HepG2 (cell line): ENCODE data around the gene PCYT2. TPM values are rescaled to one million over a fixed set of nuclear protein-coding genes. Genes with fewer than 3 reads are reported as not detected.

Experiments
- CHD4 ChIP-seq: fragments of 200-600 bp; sonication (generic); IDR thresholded peaks from 2 replicates; pipeline ENCODE4 v1.7.0; 2017; ENCODE audit warnings: mild to moderate bottlenecking, low read length, borderline replicate concordance
- DPF2 ChIP-seq: sonication (generic); formaldehyde crosslinking; IDR thresholded peaks from 2 replicates; pipeline ENCODE4 v1.4.0; 2020; ENCODE audit warnings: mild to moderate bottlenecking, low read depth, missing genetic modification reagents, borderline replicate concordance
- GATAD1 ChIP-seq: IDR thresholded peaks from 2 replicates; pipeline ENCODE4 v1.6.1; 2016; ENCODE audit warnings: missing genetic modification reagents, missing compliant biosample characterization
- IKZF4 ChIP-seq: sonication (generic); formaldehyde crosslinking; IDR thresholded peaks from 2 replicates; pipeline ENCODE4 v1.5.1; 2020; ENCODE audit warnings: borderline replicate concordance, mild to moderate bottlenecking, low read depth, missing genetic modification reagents; ENCODE audit errors: not compliant biosample characterization
- NFYB ChIP-seq: sonication (generic); formaldehyde crosslinking; IDR thresholded peaks from 2 replicates; pipeline ENCODE4 v1.4.0; 2020; ENCODE audit warnings: missing genetic modification reagents
- POLR2A ChIP-seq, 2 experiments: IDR thresholded peaks; 2 replicates each; pipeline ENCODE4 v1.6.1; 2011; ENCODE audit warnings: low read depth in 2 of 2, low read length in 2 of 2, mild to moderate bottlenecking in 1 of 2, moderate library complexity in 1 of 2; ENCODE audit not compliant: insufficient read depth in 1 of 2
- REPIN1 ChIP-seq: sonication (generic); formaldehyde crosslinking; IDR thresholded peaks from 2 replicates; pipeline ENCODE4 v1.8.0; 2022; ENCODE audit warnings: missing genetic modification reagents, low read depth, mild to moderate bottlenecking, borderline replicate concordance
- TARDBP ChIP-seq: sonication (generic); formaldehyde crosslinking; IDR thresholded peaks from 2 replicates; pipeline ENCODE4 v1.8.0; 2022; ENCODE audit warnings: mild to moderate bottlenecking, missing genetic modification reagents
- ZNF10 ChIP-seq: sonication (generic); formaldehyde crosslinking; IDR thresholded peaks from 2 replicates; pipeline ENCODE4 v1.4.0; 2020; ENCODE audit warnings: mild to moderate bottlenecking, low read depth, missing genetic modification reagents, borderline replicate concordance
- ZNF589 ChIP-seq: sonication (generic); formaldehyde crosslinking; conservative IDR thresholded peaks from 2 replicates; pipeline ENCODE4 v1.8.0; 2022; ENCODE audit warnings: mild to moderate bottlenecking, moderate library complexity, missing genetic modification reagents
- polyA plus RNA-seq, 8 experiments: library from polyadenylated mRNA; depleted of rRNA in 3 of 8; stranded (reverse) in 7 of 8; unstranded in 1 of 8; fragments of >200 nt; fragmentation: Illumina TruSeq in 4 of 8; extraction: Trizol in 4 of 8; gene quantifications; 2 replicates each; pipeline versions ENCODE4 v1.2.1 to v1.2.3, GENCODE V29; 2011 to 2016; ENCODE audit warnings: low read depth in 4 of 8, missing spikeins in 1 of 8, mixed read lengths in 1 of 8; ENCODE audit not compliant: insufficient read depth in 1 of 8
- total RNA-seq, 5 experiments: library from RNA; depleted of rRNA; stranded (reverse); fragments of >200 nt; fragmentation: Illumina TruSeq; extraction: Trizol; gene quantifications; 2 replicates each; pipeline ENCODE4 v1.2.3, GENCODE V29; 2016; ENCODE audit warnings: low read depth in 1 of 5
- TF ChIP-seq, protein P1 (sequence below): sonication (generic); formaldehyde crosslinking; IDR thresholded peaks from 2 replicates; pipeline ENCODE4 v1.9.0; 2021; ENCODE audit warnings: missing genetic modification reagents, mild to moderate bottlenecking, borderline replicate concordance
- TF ChIP-seq, protein P2 (sequence below): sonication (generic); formaldehyde crosslinking; IDR thresholded peaks from 2 replicates; pipeline ENCODE4 v1.8.1; 2022; ENCODE audit warnings: low read depth, mild to moderate bottlenecking, missing genetic modification reagents
- TF ChIP-seq, protein P3 (sequence below): IDR thresholded peaks from 2 replicates; pipeline ENCODE4 v1.6.1; 2016; ENCODE audit warnings: missing genetic modification reagents, missing compliant biosample characterization
- TF ChIP-seq, protein P4 (sequence below): sonication (generic); formaldehyde crosslinking; IDR thresholded peaks from 2 replicates; pipeline ENCODE4 v1.8.1; 2023; ENCODE audit warnings: mild to moderate bottlenecking, moderate library complexity, missing genetic modification reagents
- TF ChIP-seq, protein P5 (sequence below): sonication (generic); formaldehyde crosslinking; IDR thresholded peaks from 2 replicates; pipeline ENCODE4 v1.5.1; 2020; ENCODE audit warnings: mild to moderate bottlenecking, missing genetic modification reagents, moderate library complexity
- TF ChIP-seq, protein P6 (sequence below): sonication (generic); formaldehyde crosslinking; IDR thresholded peaks from 2 replicates; pipeline ENCODE4 v1.4.0; 2020; ENCODE audit warnings: missing genetic modification reagents; ENCODE audit errors: not compliant biosample characterization

The PCYT2 gene
- total and polyA plus RNA-seq, 2 of the 13 experiments (the other 11 are each of a cell fraction or from before 2014, with no cell fraction given), result 147 to 297 TPM

DNA sequence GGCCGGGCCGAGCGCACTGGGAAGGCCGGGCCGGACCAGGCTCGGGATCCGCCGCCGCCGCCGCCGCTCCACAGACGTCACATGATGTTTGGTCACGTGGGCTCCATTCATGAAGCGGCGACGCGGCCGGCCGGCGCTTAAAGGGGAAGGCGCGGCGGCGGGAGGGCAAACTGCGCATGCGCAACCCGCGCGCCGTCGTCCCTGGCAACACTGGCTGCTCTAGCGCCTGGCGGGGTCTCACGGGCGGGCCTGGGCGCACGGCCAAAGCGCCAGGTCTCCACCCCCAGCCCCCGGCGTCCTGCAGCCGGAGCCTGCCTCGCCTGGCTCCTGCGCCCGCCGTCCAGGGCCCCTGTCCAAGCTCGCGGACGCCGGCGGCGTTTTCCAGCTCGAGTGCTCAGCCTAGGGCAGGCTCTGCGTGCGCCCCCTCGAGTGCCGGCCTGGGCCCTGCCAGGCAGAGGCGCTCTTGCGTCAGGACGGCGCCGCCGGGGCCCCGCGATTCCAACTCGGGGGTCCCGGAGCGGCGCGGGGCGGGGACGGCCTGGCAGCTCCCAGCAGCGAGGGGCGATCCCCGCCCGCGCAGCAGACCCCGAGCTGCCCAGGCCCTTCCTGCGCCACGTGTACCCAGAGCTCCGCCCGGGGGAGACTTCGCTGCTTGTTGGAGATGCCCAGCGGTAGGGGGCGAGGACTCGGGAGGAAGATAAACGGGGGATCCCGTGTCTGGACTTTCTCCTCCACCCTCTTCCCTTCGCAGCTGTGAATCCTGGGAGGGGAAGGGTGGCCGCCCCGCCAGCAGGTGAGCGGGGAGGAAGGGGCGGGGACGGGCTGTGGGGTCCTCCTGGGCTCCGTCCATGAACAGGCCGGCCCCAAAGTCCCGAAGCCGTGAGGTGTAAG is 16.7 kb upstream of the PCYT2 start, which contains the start of gene MAFG (continued):
- TF ChIP-seq, protein P1, sequence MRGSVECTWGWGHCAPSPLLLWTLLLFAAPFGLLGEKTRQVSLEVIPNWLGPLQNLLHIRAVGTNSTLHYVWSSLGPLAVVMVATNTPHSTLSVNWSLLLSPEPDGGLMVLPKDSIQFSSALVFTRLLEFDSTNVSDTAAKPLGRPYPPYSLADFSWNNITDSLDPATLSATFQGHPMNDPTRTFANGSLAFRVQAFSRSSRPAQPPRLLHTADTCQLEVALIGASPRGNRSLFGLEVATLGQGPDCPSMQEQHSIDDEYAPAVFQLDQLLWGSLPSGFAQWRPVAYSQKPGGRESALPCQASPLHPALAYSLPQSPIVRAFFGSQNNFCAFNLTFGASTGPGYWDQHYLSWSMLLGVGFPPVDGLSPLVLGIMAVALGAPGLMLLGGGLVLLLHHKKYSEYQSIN, result no peak
- TF ChIP-seq DPF2 (CRISPR knock-in tag), result no peak
- no peak for TF ChIP-seq CHD4
- TF ChIP-seq, protein P2, sequence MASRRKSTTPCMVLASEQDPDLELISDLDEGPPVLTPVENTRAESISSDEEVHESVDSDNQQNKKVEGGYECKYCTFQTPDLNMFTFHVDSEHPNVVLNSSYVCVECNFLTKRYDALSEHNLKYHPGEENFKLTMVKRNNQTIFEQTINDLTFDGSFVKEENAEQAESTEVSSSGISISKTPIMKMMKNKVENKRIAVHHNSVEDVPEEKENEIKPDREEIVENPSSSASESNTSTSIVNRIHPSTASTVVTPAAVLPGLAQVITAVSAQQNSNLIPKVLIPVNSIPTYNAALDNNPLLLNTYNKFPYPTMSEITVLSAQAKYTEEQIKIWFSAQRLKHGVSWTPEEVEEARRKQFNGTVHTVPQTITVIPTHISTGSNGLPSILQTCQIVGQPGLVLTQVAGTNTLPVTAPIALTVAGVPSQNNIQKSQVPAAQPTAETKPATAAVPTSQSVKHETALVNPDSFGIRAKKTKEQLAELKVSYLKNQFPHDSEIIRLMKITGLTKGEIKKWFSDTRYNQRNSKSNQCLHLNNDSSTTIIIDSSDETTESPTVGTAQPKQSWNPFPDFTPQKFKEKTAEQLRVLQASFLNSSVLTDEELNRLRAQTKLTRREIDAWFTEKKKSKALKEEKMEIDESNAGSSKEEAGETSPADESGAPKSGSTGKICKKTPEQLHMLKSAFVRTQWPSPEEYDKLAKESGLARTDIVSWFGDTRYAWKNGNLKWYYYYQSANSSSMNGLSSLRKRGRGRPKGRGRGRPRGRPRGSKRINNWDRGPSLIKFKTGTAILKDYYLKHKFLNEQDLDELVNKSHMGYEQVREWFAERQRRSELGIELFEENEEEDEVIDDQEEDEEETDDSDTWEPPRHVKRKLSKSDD, result no peak
- TF ChIP-seq ZNF589 (CRISPR knock-in tag), result no peak; the same call in 1 of the 2 replicates
- no peak for TF ChIP-seq ZNF10 (CRISPR knock-in tag)
- TF ChIP-seq, protein P3, sequence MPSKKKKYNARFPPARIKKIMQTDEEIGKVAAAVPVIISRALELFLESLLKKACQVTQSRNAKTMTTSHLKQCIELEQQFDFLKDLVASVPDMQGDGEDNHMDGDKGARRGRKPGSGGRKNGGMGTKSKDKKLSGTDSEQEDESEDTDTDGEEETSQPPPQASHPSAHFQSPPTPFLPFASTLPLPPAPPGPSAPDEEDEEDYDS, result peak; percentile 74
- TF ChIP-seq, protein P4, sequence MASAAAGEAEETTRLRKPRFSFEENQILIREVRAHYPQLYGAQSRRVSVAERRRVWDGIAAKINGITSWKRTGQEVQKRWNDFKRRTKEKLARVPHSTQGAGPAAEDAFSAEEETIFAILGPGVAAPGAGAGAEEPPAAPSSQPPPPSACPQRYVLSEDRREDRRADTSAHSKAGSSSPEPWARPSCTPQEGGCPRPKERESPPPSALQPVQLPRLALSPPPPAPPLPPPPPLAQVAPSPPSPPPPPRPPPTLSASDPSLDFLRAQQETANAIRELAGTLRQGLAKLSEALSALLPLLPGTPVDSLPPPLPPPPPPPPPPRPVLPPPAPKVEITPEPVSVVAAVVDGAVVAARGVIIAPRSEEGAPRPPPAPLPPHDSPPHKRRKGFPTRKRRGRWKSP (CRISPR knock-in tag), result peak; percentile 97
- TF ChIP-seq, protein P5, sequence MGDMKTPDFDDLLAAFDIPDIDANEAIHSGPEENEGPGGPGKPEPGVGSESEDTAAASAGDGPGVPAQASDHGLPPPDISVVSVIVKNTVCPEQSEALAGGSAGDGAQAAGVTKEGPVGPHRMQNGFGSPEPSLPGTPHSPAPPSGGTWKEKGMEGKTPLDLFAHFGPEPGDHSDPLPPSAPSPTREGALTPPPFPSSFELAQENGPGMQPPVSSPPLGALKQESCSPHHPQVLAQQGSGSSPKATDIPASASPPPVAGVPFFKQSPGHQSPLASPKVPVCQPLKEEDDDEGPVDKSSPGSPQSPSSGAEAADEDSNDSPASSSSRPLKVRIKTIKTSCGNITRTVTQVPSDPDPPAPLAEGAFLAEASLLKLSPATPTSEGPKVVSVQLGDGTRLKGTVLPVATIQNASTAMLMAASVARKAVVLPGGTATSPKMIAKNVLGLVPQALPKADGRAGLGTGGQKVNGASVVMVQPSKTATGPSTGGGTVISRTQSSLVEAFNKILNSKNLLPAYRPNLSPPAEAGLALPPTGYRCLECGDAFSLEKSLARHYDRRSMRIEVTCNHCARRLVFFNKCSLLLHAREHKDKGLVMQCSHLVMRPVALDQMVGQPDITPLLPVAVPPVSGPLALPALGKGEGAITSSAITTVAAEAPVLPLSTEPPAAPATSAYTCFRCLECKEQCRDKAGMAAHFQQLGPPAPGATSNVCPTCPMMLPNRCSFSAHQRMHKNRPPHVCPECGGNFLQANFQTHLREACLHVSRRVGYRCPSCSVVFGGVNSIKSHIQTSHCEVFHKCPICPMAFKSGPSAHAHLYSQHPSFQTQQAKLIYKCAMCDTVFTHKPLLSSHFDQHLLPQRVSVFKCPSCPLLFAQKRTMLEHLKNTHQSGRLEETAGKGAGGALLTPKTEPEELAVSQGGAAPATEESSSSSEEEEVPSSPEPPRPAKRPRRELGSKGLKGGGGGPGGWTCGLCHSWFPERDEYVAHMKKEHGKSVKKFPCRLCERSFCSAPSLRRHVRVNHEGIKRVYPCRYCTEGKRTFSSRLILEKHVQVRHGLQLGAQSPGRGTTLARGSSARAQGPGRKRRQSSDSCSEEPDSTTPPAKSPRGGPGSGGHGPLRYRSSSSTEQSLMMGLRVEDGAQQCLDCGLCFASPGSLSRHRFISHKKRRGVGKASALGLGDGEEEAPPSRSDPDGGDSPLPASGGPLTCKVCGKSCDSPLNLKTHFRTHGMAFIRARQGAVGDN (CRISPR knock-in tag), result peak; percentile 92
- TF ChIP-seq, protein P6, sequence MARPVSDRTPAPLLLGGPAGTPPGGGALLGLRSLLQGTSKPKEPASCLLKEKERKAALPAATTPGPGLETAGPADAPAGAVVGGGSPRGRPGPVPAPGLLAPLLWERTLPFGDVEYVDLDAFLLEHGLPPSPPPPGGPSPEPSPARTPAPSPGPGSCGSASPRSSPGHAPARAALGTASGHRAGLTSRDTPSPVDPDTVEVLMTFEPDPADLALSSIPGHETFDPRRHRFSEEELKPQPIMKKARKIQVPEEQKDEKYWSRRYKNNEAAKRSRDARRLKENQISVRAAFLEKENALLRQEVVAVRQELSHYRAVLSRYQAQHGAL (CRISPR knock-in tag), result peak; percentile 50
- TF ChIP-seq IKZF4 (CRISPR knock-in tag), result peak; percentile 56
- TF ChIP-seq GATAD1 (CRISPR knock-in tag), result peak; percentile 89
- TF ChIP-seq NFYB, result 0 out of 2 replicates have a peak, but pooled peaks have one; percentile 11
- no peak; the same call in 1 of the 2 replicates for TF ChIP-seq REPIN1 (CRISPR knock-in tag)
- peak in 1 of 2 experiments; percentile 31; a peak in 1 of 4 replicates for TF ChIP-seq POLR2A (IDR thresholded peaks at IDR 0.05; ENCODE audit: insufficient read depth in 1 of 2, low read depth in 2 of 2, low read length in 2 of 2)
- 0 out of 2 replicates have a peak, but pooled peaks have one; percentile 25 for TF ChIP-seq TARDBP
